Measurements from ENCODE around the gene DNM1. TPM values are rescaled to one million over a fixed set of nuclear protein-coding genes. Genes with fewer than 3 reads are reported as not detected.

DNM1 gene
- total RNA-seq, 4 donors from 2014 or later: 4.7 to 9.2 (median 5.4) TPM

DNA sequence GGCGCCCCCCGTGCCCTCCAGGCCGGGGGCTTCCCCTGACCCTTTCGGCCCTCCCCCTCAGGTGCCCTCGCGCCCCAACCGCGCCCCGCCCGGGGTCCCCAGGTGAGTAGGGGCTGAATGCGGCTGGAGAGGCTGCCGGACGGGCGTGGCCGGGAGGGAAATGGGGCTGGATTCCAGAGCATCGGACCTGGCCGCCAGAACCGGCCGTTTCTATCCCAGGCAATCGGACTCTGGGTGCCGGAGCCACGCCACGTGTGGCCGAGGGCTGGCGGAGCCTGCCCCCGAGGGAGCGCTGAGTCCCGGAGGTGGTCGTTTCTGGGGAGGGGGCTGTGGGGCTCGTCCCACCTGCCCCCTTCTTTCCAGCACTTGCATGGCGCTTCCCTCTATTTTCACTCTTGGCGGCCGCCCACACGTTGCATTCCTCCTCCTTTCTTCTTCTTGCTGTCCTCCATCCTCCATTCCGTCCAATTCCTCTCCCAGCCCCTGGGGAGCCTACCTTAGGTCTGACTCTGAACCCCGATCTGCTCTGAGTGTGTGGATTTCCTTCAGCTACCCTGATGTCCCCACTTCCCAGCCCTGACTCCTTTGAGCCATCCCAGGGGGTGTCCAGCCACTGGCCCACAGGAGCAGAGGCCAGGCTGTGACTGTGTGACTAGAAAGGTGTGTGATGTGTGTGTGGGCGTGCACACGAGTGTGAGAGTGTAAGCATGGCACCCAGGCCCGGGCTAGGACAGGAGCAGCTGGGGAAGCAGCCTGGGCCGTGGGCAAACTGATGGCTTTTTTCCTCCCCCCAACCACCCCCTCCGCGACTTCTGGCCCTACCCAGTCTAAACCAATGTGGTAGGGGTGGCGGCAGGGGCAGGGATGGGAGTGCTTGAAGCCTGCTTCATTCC, 47.9 kb downstream of the DNM1 start:
- Histone ChIP-seq H3K27ac (no peak overlapping the region), H3K4me3 (replicated peaks in 1 of 3) (peak overlapping the region in 1 of 3 donors; percentile 26)

GRCh38 chr9:128251732-128252100, 48.5 kb downstream of the DNM1 start:
- intact Hi-C loops (cut with DNase I): no loop called here
- H3K27me3 ChIP-seq: no peaks in the 10 kb centered on the region
- 69 to 86% methylated on average over 3 of the region's 3 CpGs for WGBS, 2 donors
- no peaks in the 10 kb centered on the region for H3K36me3 ChIP-seq
- no peak overlapping the region for H3K4me3 ChIP-seq (replicated peaks in 1 of 3)
- no peak overlapping the region for H3K27ac ChIP-seq
- peaks cover 0 to 15% of the 10 kb centered on the region in 2 donors for H3K4me1 ChIP-seq
- no peak for DNase-seq
- TF ChIP-seq POLR2A (IDR thresholded peaks at IDR 0.05) (no peak), CTCF (IDR thresholded peaks at IDR 0.05) (no peak)
- H3K9me3 ChIP-seq: no peaks in the 10 kb centered on the region

More for the DNA sequence above, 47.9 kb downstream of the DNM1 start:
- 35 to 41% methylated on average over 14 to 18 of the region's 43 CpGs for WGBS, 2 donors
- Histone ChIP-seq H3K9me3 (no peaks in the 10 kb centered on the region), H3K36me3 (no peaks in the 10 kb centered on the region), H3K27me3 (no peaks in the 10 kb centered on the region), H3K4me1 (peaks cover 0 to 15% of the 10 kb centered on the region in 2 donors)
- intact Hi-C loops (cut with DNase I): no loop called here
- no peak for DNase-seq
- TF ChIP-seq POLR2A (IDR thresholded peaks at IDR 0.05) (no peak), CTCF (IDR thresholded peaks at IDR 0.05) (no peak)

GRCh38 chr9:128252317-128253139, 49.3 kb downstream of the DNM1 start:
- H3K36me3 ChIP-seq: peaks cover 8% of the 10 kb centered on the region in 2 donors
- no peak overlapping the region for H3K27ac ChIP-seq
- intact Hi-C loops (cut with DNase I): no loop called here
- DNase-seq: no peak
- WGBS, 2 donors: 89 to 94% methylated on average over 22 to 25 of the region's 25 CpGs
- TF ChIP-seq POLR2A (IDR thresholded peaks at IDR 0.05): no peak
- TF ChIP-seq CTCF (IDR thresholded peaks at IDR 0.05): no peak
- no peaks in the 10 kb centered on the region for H3K27me3 ChIP-seq
- H3K9me3 ChIP-seq: no peaks in the 10 kb centered on the region
- H3K4me3 ChIP-seq (replicated peaks in 1 of 3): no peak overlapping the region
- peaks cover 0 to 15% of the 10 kb centered on the region in 2 donors for H3K4me1 ChIP-seq

DNA sequence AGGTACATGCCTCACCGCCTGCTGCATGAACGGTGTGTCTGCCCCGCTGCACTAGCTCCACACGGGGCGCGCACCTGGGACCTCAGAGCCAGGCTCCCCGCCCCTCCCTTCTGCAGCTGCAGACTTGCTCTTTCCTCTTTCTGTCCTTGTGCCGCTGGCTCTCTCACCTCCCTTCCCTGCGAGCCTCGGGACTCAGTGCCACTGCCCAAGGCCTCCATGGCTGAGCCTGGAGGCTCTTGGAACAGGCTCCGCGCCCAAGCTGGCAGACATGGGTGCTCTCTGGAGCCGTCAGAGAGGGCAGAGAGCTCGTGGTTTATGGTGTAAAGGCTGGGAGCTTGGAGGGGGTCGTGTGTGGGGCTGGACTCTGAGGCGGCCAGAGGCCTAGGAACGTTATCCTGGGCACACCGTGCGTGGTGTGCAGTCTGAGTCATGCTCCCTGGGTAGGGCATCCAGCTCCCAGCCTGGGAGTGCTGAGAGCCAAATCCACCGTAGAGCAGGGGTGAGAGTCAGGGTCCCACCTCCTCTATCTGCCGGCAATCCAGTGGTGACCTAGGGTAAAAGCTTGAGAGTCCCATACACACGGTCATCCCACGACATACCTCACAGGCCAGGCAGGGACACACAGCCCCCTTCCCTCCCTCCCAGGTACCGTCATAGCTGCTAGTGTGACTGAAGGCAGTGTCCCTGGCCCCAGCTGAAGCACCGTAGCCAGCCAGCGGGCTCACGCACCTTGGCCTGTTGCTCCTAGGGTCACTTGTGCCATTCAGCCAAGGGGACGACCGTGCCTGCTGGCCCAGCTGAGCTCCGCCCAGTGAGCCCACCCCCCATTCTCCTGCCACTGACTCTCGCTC, 50.2 kb downstream of the DNM1 start:
- H3K27ac ChIP-seq: no peak overlapping the region
- TF ChIP-seq CTCF (IDR thresholded peaks at IDR 0.05) (no peak), POLR2A (IDR thresholded peaks at IDR 0.05) (no peak)
- DNase-seq: no peak
- 91 to 96% methylated on average over 23 to 26 of the region's 31 CpGs for WGBS, 2 donors
- peaks cover 16% of the 10 kb centered on the region in 2 donors for H3K36me3 ChIP-seq
- H3K4me1 ChIP-seq: peaks cover 0 to 15% of the 10 kb centered on the region in 2 donors
- no peaks in the 10 kb centered on the region for H3K27me3 ChIP-seq
- no peaks in the 10 kb centered on the region for H3K9me3 ChIP-seq
- intact Hi-C loops (cut with DNase I): no loop called here
- no peak overlapping the region for H3K4me3 ChIP-seq (replicated peaks in 1 of 3)

Measured in thyroid gland (tissue), 4 donors.